Measurements from ENCODE around the gene PIK3CB. TPM values are rescaled to one million over a fixed set of nuclear protein-coding genes. Genes with fewer than 3 reads are reported as not detected.
"Not testable (repeated sequence)": the region's sequence is repeated elsewhere in the genome, so short reads cannot be mapped to it uniquely, and the experiment has no call there.

The PIK3CB gene
- total RNA-seq, 1 donor from 2014 or later = 12.3 TPM

DNA sequence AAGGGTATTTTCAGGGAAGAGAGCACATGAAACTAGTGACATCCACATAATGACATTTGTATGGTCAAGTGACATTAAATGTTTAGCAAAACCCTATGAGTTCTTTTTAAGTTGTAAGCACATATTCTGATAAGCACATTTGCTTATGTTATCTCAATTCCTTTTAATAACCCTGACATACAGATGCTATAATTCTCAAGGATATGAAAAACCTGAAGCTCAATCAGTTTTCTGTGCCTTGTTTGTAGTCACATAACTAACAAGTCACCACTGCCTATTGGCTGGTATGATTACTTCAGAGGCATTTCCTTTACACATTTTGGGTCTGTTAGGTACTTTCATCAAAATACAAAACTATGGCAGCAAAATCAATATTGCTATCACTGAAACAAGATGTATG lies 152.1 kb downstream of the PIK3CB start:
- DNase-seq (ENCODE audit: low read depth in 2 of 2) = no peak

DNA sequence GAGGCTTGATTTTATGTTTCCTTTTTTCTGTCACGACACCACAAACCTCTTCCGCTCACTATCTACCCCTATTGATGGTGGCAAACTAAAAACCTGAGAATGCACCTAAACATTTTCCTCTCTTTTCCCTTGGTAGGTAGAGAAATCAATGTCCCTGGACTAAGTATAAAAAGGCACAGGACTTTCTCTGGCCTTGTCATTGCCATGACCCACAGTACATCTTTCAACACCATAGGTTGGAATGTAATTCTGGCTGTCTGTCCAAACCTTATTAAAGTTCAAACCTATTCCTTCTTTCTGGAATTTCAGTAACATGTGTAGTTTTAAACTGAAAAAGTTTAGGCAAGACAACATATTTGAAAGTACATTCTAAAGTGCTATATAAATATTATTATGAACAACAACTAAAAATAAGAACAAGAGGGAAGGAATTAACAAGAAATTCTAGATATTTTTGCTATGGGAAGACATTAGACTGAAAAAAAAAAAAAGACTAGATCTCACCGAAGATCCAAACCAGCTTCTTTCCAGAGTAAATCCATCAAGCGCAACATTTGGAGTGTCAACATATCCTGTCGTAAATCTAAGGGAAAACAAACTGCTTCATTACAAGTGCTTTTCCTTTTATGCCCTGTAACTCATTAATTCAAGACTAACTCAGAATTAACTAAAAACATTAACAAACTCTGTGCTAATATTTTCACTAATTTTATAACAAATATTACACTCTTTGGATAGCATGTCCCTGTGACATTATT lies 153.1 kb downstream of the PIK3CB start:
- DNase-seq (ENCODE audit: low read depth in 2 of 2) = no peak

GRCh38 chr3:138680974-138681373 lies 153.8 kb downstream of the PIK3CB start:
- not testable (repeated sequence) for DNase-seq (ENCODE audit: low read depth in 2 of 2)

- no peak for DNase-seq (ENCODE audit: low read depth in 2 of 2)
Observed at GRCh38 chr3:138678874-138679392, 155.8 kb downstream of the PIK3CB start.

DNA sequence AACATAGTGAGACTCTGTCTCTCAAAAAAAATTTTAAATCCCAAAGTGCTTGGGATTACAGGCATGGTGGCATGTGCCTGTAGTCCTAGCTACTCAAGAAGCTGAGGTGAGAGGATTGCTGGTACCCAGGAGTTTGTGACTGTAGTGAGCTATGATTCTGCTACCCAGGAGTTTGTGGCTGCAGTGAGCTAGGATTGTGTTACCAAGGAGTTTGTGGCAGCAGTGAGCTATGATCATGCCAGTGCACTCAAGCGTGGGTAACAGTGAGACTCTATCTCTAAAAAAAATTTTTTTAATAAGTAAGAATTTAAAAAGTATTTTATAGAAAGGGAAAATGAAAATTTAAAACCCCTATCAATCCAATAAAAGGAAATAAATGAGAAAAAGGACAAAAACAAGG lies 156.6 kb downstream of the PIK3CB start:
- no peak for DNase-seq (ENCODE audit: low read depth in 2 of 2)

DNA sequence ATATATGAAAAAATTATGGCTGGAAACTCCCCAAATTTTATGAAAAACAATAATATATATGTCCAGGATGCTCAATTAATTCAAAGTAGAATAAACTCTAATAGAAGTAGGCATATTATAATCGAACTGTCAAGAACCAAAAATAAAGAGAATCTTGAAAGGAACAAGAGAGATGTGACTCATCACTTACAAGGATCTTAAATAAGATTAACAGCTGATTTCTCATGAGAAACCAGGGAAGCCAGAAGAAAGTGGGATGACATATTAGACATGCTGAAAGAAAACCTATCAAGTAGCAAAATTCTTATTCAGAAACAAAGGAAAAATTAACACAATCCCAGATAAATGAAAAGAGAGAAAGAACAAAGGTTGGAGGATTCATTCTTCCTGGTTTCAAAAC lies 159.3 kb downstream of the PIK3CB start:
- DNase-seq (ENCODE audit: low read depth in 2 of 2) = no peak

DNA sequence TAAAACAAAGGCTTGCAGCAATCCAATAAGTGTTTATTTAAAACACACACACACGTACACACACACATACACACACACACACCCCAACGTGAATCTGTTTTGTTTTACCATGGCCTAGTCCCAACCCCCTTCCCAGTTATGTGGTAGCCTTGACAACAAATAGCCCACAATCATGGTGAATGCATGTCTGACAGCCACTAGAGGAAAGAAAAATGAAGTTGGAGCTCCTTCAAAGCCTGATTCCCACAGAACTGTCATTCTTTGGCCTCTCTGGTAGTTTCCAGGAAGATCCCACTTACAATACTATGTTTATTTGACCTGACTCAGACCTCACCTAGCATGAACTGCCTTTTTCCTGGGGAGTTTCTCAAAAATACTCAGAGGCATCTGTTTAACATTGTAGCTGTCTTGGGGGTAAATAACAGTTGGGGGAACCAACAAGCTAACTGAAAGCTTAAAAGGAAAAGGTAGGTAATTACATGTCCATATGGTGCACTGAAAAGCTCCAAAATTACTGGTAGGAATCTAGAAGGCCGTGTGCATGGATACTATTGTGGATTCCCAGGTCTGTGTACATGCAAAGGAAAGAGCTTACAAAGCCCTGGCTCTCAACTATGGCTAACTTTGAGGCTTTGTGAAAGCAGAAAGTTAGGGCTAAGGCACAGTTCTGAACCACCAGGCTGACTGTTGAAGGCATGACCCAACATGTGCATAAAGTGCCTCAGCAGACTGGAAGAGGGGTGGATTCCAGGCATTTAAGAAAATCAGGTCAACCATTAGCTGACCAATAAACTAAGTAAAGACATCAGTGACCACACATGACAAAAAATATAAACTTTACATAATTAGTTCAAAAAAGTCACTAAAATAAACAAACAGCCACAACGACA lies 160.8 kb downstream of the PIK3CB start:
- peak; percentile 79 to 80 for DNase-seq (ENCODE audit: low read depth in 2 of 2)

DNA sequence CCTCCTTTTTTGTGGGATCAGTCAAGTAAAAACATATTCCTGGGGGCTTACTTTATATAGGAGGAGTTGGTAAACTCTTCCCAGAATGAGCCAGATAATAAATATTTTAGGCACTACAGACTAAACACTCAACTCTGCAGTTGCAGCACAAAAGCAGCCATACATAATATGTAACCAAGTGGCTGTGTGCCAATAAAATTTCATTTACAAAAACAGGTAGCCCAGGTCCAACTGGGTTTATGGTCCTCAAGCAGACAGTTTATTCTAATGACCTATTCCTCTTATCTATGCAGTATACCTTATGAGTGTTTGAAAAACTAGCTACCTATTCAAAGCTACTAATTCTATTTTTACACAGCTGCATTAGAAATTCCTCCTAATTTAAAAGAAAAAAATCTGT lies 164.3 kb downstream of the PIK3CB start:
- DNase-seq (ENCODE audit: low read depth in 2 of 2) = no peak

DNA sequence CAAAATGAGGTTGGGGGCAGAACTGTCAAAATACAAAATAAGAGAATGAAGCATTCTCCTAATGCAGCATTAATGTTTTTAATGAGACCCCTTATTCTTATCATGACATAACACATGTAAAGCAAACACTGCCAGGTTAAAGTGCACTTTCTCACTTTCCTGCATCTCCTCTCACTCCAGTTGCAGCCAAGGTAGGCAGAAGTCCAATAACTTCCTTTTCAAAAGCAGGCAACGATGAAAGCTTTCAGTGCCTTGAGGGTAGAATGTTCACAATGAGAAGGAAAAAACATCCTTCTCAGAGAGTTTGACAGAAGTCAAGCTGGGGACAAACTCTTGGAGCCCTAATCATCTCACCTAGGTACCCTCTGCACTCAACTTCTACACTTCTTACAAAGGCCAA lies 166.6 kb downstream of the PIK3CB start:
- peak in 1 of 2 donors; percentile 66 for DNase-seq (ENCODE audit: low read depth in 2 of 2)

DNA sequence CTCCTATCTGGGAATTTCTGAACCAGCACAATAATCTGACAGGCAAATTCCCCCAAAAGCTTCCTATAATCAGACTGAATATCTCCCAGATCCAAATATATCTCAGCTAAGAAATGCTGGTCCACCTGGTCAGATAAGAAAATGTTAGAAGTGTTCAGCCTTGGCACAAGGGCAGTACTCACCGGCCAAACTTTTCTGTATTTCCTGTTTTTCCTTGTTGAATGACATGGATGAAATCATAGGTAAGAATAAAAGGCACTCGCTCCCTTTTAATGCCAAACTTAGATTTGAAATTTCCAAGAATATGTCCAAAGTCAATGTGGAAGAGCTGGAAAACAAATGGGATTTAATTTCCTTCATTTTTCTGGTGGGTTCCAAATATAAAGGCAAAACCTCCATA lies 177.2 kb downstream of the PIK3CB start:
- peak in 1 of 2 donors; percentile 32 for DNase-seq (ENCODE audit: low read depth in 2 of 2)

GRCh38 chr3:138653567-138653966 lies 181.2 kb downstream of the PIK3CB start:
- no peak for DNase-seq (ENCODE audit: low read depth in 2 of 2)

GRCh38 chr3:138649134-138649533 lies 185.6 kb downstream of the PIK3CB start:
- DNase-seq (ENCODE audit: low read depth in 2 of 2) = no peak

DNA sequence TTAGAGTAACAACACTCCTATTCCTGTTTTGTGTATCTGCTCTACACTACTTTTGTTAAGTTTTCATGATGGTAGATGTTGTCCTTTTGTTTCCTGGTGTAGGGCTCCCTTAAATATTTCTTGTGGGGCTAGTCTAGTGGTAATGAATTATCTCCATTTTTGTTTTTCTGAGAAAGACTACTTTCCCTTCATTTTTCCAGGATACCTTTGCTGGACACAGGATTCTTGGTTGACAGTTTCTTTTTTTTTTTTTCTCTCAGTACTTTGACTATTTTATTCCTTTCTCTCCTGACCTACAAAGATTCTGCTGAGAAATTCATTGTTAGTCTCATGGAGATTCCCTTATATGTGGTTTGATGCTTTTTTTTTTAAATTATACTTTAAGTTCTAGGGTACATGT lies 188.2 kb downstream of the PIK3CB start:
- no peak for DNase-seq (ENCODE audit: low read depth in 2 of 2)

GRCh38 chr3:138646008-138646407 lies 188.7 kb downstream of the PIK3CB start:
- DNase-seq (ENCODE audit: low read depth in 2 of 2) = no peak

- DNase-seq (ENCODE audit: low read depth in 2 of 2) = no peak
Observed at GRCh38 chr3:138642927-138643253, 191.8 kb downstream of the PIK3CB start.

DNA sequence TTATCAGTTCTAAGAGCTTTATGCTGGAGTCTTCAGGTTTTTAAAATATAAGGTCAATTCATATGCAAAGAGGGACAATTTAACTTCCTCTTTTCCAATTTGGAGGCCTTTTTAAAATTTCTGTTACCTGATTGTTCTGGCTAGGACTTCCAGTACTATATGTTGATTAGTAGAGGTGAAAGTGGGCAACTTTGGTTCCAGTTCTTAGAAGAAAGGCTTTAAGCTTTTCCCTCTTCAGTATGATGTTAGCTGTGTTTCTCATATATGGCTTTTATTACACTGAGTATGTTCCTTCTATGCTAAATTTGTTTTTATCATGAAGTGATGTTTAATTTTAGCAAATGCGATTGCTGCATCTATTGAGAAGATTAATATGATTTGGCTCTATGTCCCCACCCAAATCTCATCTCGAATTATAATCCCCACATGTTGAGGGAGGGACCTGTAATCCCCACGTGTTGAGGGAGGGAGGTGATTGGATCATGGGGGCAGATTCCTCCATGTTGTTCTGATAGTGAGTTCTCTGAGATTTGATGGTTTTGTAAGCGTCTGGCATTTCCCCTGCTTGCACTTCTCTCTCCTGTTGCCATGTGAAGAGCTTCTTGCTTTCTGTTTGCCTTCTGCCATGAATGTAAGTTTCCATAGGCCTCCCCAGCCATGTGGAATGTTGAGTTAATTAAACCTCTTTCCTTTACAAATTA lies 192.4 kb downstream of the PIK3CB start:
- DNase-seq (ENCODE audit: low read depth in 2 of 2) = no peak

DNA sequence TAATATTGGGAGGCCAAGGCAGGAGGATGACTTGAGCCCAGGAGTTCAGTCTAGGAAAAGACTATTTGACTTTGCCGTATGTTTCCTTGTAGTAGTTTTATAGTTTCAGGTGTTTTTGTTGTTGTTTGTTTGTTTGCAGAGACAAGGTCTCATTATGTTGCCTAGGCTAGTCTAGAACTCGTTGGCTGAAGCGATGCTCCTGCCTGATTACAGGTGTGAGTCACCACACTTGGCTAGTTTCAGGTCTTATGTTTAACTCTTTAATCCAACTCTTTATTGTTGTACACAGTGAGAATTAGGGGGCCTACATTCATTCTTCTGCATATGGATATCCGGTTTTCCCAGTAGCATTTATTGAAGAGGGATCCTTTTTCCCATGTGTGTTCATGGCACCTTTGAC lies 194.2 kb downstream of the PIK3CB start:
- no peak for DNase-seq (ENCODE audit: low read depth in 2 of 2)

- no peak for DNase-seq (ENCODE audit: low read depth in 2 of 2)
Observed at GRCh38 chr3:138638641-138639040, 196.1 kb downstream of the PIK3CB start.

- DNase-seq (ENCODE audit: low read depth in 2 of 2) = no peak
Observed at GRCh38 chr3:138629526-138629925, 205.2 kb downstream of the PIK3CB start.

- peak in 1 of 2 donors; percentile 12 for DNase-seq (ENCODE audit: low read depth in 2 of 2)
Observed at GRCh38 chr3:138625707-138626365, 208.9 kb downstream of the PIK3CB start.

GRCh38 chr3:138624518-138624917 lies 210.2 kb downstream of the PIK3CB start:
- no peak for DNase-seq (ENCODE audit: low read depth in 2 of 2)
